ENCODE results near the gene TSPYL4. TPM values are rescaled to one million over a fixed set of nuclear protein-coding genes. Genes with fewer than 3 reads are reported as not detected.

TSPYL4 gene
- total and polyA plus RNA-seq, 11 donors, result 8.0 to 52.8 (median 30.5) TPM

GRCh38 chr6:116217069-116217468, 36.8 kb downstream of the TSPYL4 start:
- WGBS, 4 donors, result 3 to 10% (median 6%) methylated on average over 1 of the region's 1 CpG
- Histone ChIP-seq H3K27ac (no peak overlapping the region), H3K36me3 (peaks cover 0 to 12% (median 4%) of the 10 kb centered on the region in 9 donors), H3K4me3 (no peak overlapping the region), H3K4me1 (peaks cover 0 to 11% (median 3%) of the 10 kb centered on the region in 12 donors), H3K27me3 (no peaks in the 10 kb centered on the region), H3K9me3 (no peaks in the 10 kb centered on the region)
- peak in 3 of 4 donors; percentile 40 to 59 (median 48) for ATAC-seq
- intact Hi-C loops (cut with DNase I), result loop anchor here in 5 of 10 donors (5.0 kb wide), 5 partner anchors 50 to 430 kb away; no protein-coding TSS in a partner anchor
- DNase-seq, result no peak
- no peak for TF ChIP-seq POLR2A (IDR thresholded peaks at IDR 0.05)
- TF ChIP-seq CTCF (IDR thresholded peaks at IDR 0.05), result peak; percentile 42 to 67 (median 54)

DNA sequence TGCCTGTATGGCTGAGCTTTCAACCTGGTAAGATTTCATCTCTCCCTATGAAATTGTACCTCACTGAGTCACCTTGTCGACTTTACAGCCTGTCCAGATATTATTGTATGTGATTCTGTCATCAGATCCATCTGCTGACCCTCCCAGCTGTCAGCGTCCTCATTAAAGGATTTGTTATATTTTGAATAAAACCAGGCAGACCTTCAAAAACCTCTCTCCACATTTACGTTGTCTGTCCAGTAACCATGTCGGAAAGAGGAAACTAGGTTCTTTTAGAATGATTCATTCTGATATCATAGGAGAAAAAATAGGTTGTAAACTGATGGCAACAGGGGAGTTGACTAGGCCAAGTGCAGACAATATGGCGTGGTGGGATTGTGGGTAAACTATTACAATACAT, 38.5 kb downstream of the TSPYL4 start:
- no peaks in the 10 kb centered on the region for H3K27me3 ChIP-seq
- intact Hi-C loops (cut with DNase I), result loop anchor here in 5 of 10 donors (5.0 kb wide), 5 partner anchors 52 to 432 kb away; no protein-coding TSS in a partner anchor
- DNase-seq (no peak), ATAC-seq (no peak)
- peaks cover 0 to 14% (median 6%) of the 10 kb centered on the region in 12 donors for H3K4me1 ChIP-seq
- H3K27ac ChIP-seq, result no peak overlapping the region
- 78 to 88% (median 82%) methylated on average over 5 of the region's 5 CpGs for WGBS, 4 donors
- TF ChIP-seq POLR2A (IDR thresholded peaks at IDR 0.05) (no peak), CTCF (IDR thresholded peaks at IDR 0.05) (no peak)
- H3K9me3 ChIP-seq, result no peaks in the 10 kb centered on the region
- no peak overlapping the region for H3K4me3 ChIP-seq
- no peaks in the 10 kb centered on the region for H3K36me3 ChIP-seq

GRCh38 chr6:116214681-116215080, 39.2 kb downstream of the TSPYL4 start:
- 79 to 94% (median 84%) methylated on average over 1 of the region's 1 CpG for WGBS, 4 donors
- intact Hi-C loops (cut with DNase I), result loop anchor here in 5 of 10 donors (5.0 kb wide), 5 partner anchors 53 to 433 kb away; no protein-coding TSS in a partner anchor
- Histone ChIP-seq H3K9me3 (no peaks in the 10 kb centered on the region), H3K36me3 (no peaks in the 10 kb centered on the region), H3K4me3 (no peak overlapping the region), H3K27me3 (no peaks in the 10 kb centered on the region), H3K27ac (no peak overlapping the region), H3K4me1 (peaks cover 0 to 14% (median 4%) of the 10 kb centered on the region in 12 donors)
- ATAC-seq, result no peak
- no peak for DNase-seq
- TF ChIP-seq CTCF (IDR thresholded peaks at IDR 0.05), result no peak
- no peak for TF ChIP-seq POLR2A (IDR thresholded peaks at IDR 0.05)

- Histone ChIP-seq H3K4me1 (peaks cover 0 to 15% (median 3%) of the 10 kb centered on the region in 12 donors), H3K36me3 (no peaks in the 10 kb centered on the region), H3K27me3 (no peaks in the 10 kb centered on the region), H3K4me3 (no peak overlapping the region), H3K27ac (peak overlapping the region in 7 of 12 donors; percentile 1 to 53 (median 21)), H3K9me3 (no peaks in the 10 kb centered on the region)
- 31 to 52% (median 36%) methylated on average over 3 of the region's 3 CpGs for WGBS, 4 donors
- DNase-seq (peak; percentile 60 to 84 (median 76)), ATAC-seq (peak; percentile 73 to 93 (median 90))
- intact Hi-C loops (cut with DNase I), result no loop called here
- TF ChIP-seq CTCF (IDR thresholded peaks at IDR 0.05), result no peak
- TF ChIP-seq POLR2A (IDR thresholded peaks at IDR 0.05), result no peak
Measured at GRCh38 chr6:116210750-116211425, 43.0 kb downstream of the TSPYL4 start.

Measured in heart left ventricle (tissue), 16 donors.